Mesothelial cell of epicardium (in vitro differentiated cells): ENCODE data around the gene ASTN2. TPM values are rescaled to one million over a fixed set of nuclear protein-coding genes. Genes with fewer than 3 reads are reported as not detected.

Source experiments
- DNase-seq, 2 experiments: peaks; one replicate each; pipeline ENCODE4 v3.0.0; 2021; ENCODE audit warnings: low spot score in 2 of 2; ENCODE audit not compliant: unreplicated experiment in 2 of 2
- H3K27ac Mint-ChIP-seq: 2 replicates; pipeline ENCODE4 v1.8.0; 2021; ENCODE audit warnings: mixed read lengths
- H3K27me3 Mint-ChIP-seq: 2 replicates; pipeline ENCODE4 v1.8.0; 2021; ENCODE audit warnings: low read depth, mixed read lengths
- H3K36me3 Mint-ChIP-seq: 2 replicates; pipeline ENCODE4 v1.8.0; 2021; ENCODE audit warnings: mixed read lengths
- H3K4me1 Mint-ChIP-seq: 2 replicates; pipeline ENCODE4 v1.8.0; 2021; ENCODE audit warnings: mixed read lengths
- H3K4me3 Mint-ChIP-seq: 2 replicates; pipeline ENCODE4 v1.8.0; 2021; ENCODE audit warnings: mild to moderate bottlenecking, moderate library complexity, mixed read lengths
- H3K9me3 Mint-ChIP-seq: 2 replicates; pipeline ENCODE4 v1.8.0; 2021; ENCODE audit warnings: mixed read lengths
- CTCF ChIP-seq: fragments of 200-600 bp; sonication (generic); IDR thresholded peaks from one replicate; pipeline ENCODE4 v1.5.0; 2021; ENCODE audit warnings: antibody characterized with exemption; ENCODE audit not compliant: unreplicated experiment
- total RNA-seq: library from RNA; stranded (reverse); gene quantifications from 3 replicates; pipeline ENCODE4 v1.2.1, GENCODE V29; 2021

Gene ASTN2
- total RNA-seq, 1 donor from 2014 or later = 12.2 TPM

- TF ChIP-seq CTCF = no peak
- no peak overlapping the region for H3K27ac Mint-ChIP-seq
- H3K4me3 Mint-ChIP-seq = no peak overlapping the region
- no peak for DNase-seq
- H3K36me3 Mint-ChIP-seq = no peaks in the 10 kb centered on the region
- peaks cover 13% of the 10 kb centered on the region for H3K4me1 Mint-ChIP-seq
- peaks cover 2% of the 10 kb centered on the region for H3K27me3 Mint-ChIP-seq
- H3K9me3 Mint-ChIP-seq = no peaks in the 10 kb centered on the region
Measured at GRCh38 chr9:116857321-116857720, 557.5 kb downstream of the ASTN2 start.

- H3K4me3 Mint-ChIP-seq = no peak overlapping the region
- no peak for TF ChIP-seq CTCF
- no peaks in the 10 kb centered on the region for H3K9me3 Mint-ChIP-seq
- peaks cover 13% of the 10 kb centered on the region for H3K4me1 Mint-ChIP-seq
- H3K27ac Mint-ChIP-seq = peak overlapping the region; percentile 23
- H3K36me3 Mint-ChIP-seq = no peaks in the 10 kb centered on the region
- no peaks in the 10 kb centered on the region for H3K27me3 Mint-ChIP-seq
- DNase-seq = no peak
Measured at GRCh38 chr9:116855881-116856662, 558.8 kb downstream of the ASTN2 start.

GRCh38 chr9:116849721-116850120 is 565.1 kb downstream of the ASTN2 start:
- no peak for TF ChIP-seq CTCF
- Mint-ChIP-seq H3K36me3 (no peaks in the 10 kb centered on the region), H3K27me3 (no peaks in the 10 kb centered on the region), H3K4me1 (peaks cover under 1% of the 10 kb centered on the region), H3K9me3 (no peaks in the 10 kb centered on the region), H3K27ac (no peak overlapping the region), H3K4me3 (no peak overlapping the region)
- DNase-seq = no peak

GRCh38 chr9:116844621-116845020 is 570.2 kb downstream of the ASTN2 start:
- H3K9me3 Mint-ChIP-seq = no peaks in the 10 kb centered on the region
- peaks cover 8% of the 10 kb centered on the region for H3K4me1 Mint-ChIP-seq
- H3K36me3 Mint-ChIP-seq = no peaks in the 10 kb centered on the region
- DNase-seq = no peak
- no peak overlapping the region for H3K4me3 Mint-ChIP-seq
- TF ChIP-seq CTCF = no peak
- H3K27me3 Mint-ChIP-seq = no peaks in the 10 kb centered on the region
- H3K27ac Mint-ChIP-seq = peak overlapping the region; percentile 44

GRCh38 chr9:116843863-116844620 is 570.8 kb downstream of the ASTN2 start:
- H3K36me3 Mint-ChIP-seq = no peaks in the 10 kb centered on the region

More at GRCh38 chr9:116843863-116844620, 570.8 kb downstream of the ASTN2 start:
- peaks cover 8% of the 10 kb centered on the region for H3K4me1 Mint-ChIP-seq
- no peak for TF ChIP-seq CTCF
- no peak for DNase-seq
- H3K4me3 Mint-ChIP-seq = no peak overlapping the region
- H3K27me3 Mint-ChIP-seq = no peaks in the 10 kb centered on the region
- H3K9me3 Mint-ChIP-seq = no peaks in the 10 kb centered on the region
- peak overlapping the region; percentile 44 for H3K27ac Mint-ChIP-seq
